ENCODE data around the gene PTH1R. TPM values are rescaled to one million over a fixed set of nuclear protein-coding genes. Genes with fewer than 3 reads are reported as not detected.

The PTH1R gene
- total RNA-seq, 2 experiments from 2014 or later = not detected

DNA sequence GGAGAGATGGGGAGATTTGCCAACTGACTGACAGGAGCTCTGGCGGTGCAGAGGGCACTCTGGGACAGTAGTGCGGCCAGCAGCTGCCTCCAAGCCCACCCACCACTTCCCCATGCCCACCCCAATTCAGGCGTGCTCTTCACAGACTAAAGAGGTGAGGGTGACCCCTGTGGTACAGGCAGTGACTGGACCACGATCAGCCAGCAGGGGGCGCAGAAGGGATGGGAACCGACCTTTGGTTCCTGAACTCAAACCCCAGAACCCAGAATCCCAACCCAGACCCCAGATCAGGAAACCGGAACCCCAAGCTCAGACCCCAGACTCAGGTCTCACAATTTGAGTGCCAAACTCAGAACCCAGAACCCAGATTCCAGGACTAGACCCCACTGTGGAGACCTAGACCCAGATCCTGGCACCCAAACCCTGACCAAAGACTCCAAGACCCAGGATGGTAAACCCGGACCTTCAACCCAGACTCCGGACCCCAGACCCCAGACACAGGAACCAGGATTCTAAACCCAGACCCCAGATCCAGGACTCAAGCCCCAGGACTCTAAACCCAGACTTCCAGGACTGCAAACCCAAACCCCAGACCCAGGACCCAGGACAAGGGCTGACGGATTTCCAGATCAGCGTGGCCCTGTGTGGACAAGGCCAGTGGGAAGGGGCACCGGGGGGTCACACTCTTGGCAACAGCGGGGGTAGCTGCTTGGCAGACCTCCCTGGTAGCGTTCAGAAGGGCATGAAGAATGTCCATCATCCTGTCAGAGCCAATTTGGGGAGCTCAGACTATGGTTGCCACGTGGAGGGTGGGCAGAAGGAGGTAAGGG, 10.6 kb upstream of the PTH1R start:
- Mint-ChIP-seq H3K4me3 (no peak overlapping the region), H3K4me1 (ENCODE audit: low read depth) (no peaks in the 10 kb centered on the region), H3K9me3 (ENCODE audit: insufficient read depth) (no peaks in the 10 kb centered on the region), H3K36me3 (ENCODE audit: low read depth) (no peaks in the 10 kb centered on the region), H3K27me3 (ENCODE audit: low read depth) (no peaks in the 10 kb centered on the region), H3K27ac (no peak overlapping the region)
- POLR2A ChIA-PET = no interaction called here
- peak; percentile 60 for ATAC-seq
- DNase-seq = peak; percentile 83
- CTCF ChIA-PET = interaction anchor here (0.7 to 1.6 kb wide), 14 partner anchors 7 to 457 kb away, joined by 3 to 7 read pairs (median 3); partner anchors contain the start of gene PTH1R

- DNase-seq = no peak
- Mint-ChIP-seq H3K4me3 (no peak overlapping the region), H3K27me3 (ENCODE audit: low read depth) (no peaks in the 10 kb centered on the region), H3K27ac (no peak overlapping the region), H3K9me3 (ENCODE audit: insufficient read depth) (no peaks in the 10 kb centered on the region), H3K36me3 (ENCODE audit: low read depth) (no peaks in the 10 kb centered on the region), H3K4me1 (ENCODE audit: low read depth) (no peaks in the 10 kb centered on the region)
- POLR2A ChIA-PET = no interaction called here
- ATAC-seq = no peak
- CTCF ChIA-PET = interaction anchor here (0.7 to 1.5 kb wide), 6 partner anchors 8 to 165 kb away, joined by 3 to 7 read pairs (median 4); no protein-coding TSS in a partner anchor
Observed at GRCh38 chr3:46867550-46867898, 10.0 kb upstream of the PTH1R start.

DNA sequence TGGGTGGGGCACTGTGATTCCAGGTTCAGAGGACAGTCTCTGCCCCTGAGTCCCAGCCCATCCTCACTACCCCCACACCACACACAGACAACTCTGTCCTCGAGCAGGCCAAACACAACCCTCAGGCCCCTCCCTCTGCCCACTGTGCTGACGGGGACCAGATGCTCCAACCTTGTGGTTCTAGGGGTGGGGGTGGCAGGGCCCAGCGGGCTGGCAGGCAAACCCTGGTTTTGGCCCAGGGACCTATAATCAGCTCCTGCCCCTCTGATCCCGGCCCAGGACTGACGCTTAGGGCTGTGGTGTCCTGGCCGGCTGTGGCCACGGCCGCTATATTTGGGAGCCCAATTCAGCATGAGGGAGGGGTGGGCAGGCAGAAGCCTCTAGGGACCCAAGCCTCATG, 9.2 kb upstream of the PTH1R start:
- no peak for DNase-seq
- H3K9me3 Mint-ChIP-seq (ENCODE audit: insufficient read depth) = no peaks in the 10 kb centered on the region
- H3K4me3 Mint-ChIP-seq = no peak overlapping the region
- no peaks in the 10 kb centered on the region for H3K4me1 Mint-ChIP-seq (ENCODE audit: low read depth)
- peaks cover 3% of the 10 kb centered on the region for H3K27me3 Mint-ChIP-seq (ENCODE audit: low read depth)
- no peaks in the 10 kb centered on the region for H3K36me3 Mint-ChIP-seq (ENCODE audit: low read depth)
- no peak for ATAC-seq
- ChIA-PET CTCF (interaction anchor here (1.4 to 1.5 kb wide), 2 partner anchors 9 to 26 kb away, joined by 3 to 4 read pairs; no protein-coding TSS in a partner anchor), POLR2A (no interaction called here)
- no peak overlapping the region for H3K27ac Mint-ChIP-seq

GRCh38 chr3:46868948-46869347, 8.6 kb upstream of the PTH1R start:
- H3K9me3 Mint-ChIP-seq (ENCODE audit: insufficient read depth) = no peaks in the 10 kb centered on the region
- ChIA-PET CTCF (interaction anchor here (0.6 to 1.4 kb wide), 2 partner anchors 26 to 41 kb away, joined by 3 to 4 read pairs; no protein-coding TSS in a partner anchor), POLR2A (no interaction called here)
- no peak for ATAC-seq
- no peaks in the 10 kb centered on the region for H3K36me3 Mint-ChIP-seq (ENCODE audit: low read depth)
- no peak overlapping the region for H3K4me3 Mint-ChIP-seq
- peaks cover 2% of the 10 kb centered on the region for H3K4me1 Mint-ChIP-seq (ENCODE audit: low read depth)
- peaks cover 3% of the 10 kb centered on the region for H3K27me3 Mint-ChIP-seq (ENCODE audit: low read depth)
- DNase-seq = no peak
- H3K27ac Mint-ChIP-seq = no peak overlapping the region

GRCh38 chr3:46869440-46869839, 8.1 kb upstream of the PTH1R start:
- H3K36me3 Mint-ChIP-seq (ENCODE audit: low read depth) = no peaks in the 10 kb centered on the region
- H3K27me3 Mint-ChIP-seq (ENCODE audit: low read depth) = peaks cover 5% of the 10 kb centered on the region
- peaks cover 2% of the 10 kb centered on the region for H3K4me1 Mint-ChIP-seq (ENCODE audit: low read depth)
- CTCF ChIA-PET = interaction anchor here (0.6 to 1.4 kb wide), 2 partner anchors 25 to 40 kb away, joined by 3 to 4 read pairs; no protein-coding TSS in a partner anchor
- H3K4me3 Mint-ChIP-seq = no peak overlapping the region
- no peak for ATAC-seq
- no peaks in the 10 kb centered on the region for H3K9me3 Mint-ChIP-seq (ENCODE audit: insufficient read depth)
- no peak for DNase-seq
- H3K27ac Mint-ChIP-seq = no peak overlapping the region
- POLR2A ChIA-PET = no interaction called here

GRCh38 chr3:46870651-46871050, 6.9 kb upstream of the PTH1R start:
- no peaks in the 10 kb centered on the region for H3K36me3 Mint-ChIP-seq (ENCODE audit: low read depth)
- no peak overlapping the region for H3K4me3 Mint-ChIP-seq
- ChIA-PET POLR2A (no interaction called here), CTCF (interaction anchor here (1.9 kb wide), 1 partner anchor 38 kb away, joined by 10 read pairs; no protein-coding TSS in a partner anchor)
- DNase-seq (no peak), ATAC-seq (no peak)
- no peak overlapping the region for H3K27ac Mint-ChIP-seq
- peaks cover 2% of the 10 kb centered on the region for H3K4me1 Mint-ChIP-seq (ENCODE audit: low read depth)
- no peaks in the 10 kb centered on the region for H3K9me3 Mint-ChIP-seq (ENCODE audit: insufficient read depth)
- H3K27me3 Mint-ChIP-seq (ENCODE audit: low read depth) = peaks cover 5% of the 10 kb centered on the region

DNA sequence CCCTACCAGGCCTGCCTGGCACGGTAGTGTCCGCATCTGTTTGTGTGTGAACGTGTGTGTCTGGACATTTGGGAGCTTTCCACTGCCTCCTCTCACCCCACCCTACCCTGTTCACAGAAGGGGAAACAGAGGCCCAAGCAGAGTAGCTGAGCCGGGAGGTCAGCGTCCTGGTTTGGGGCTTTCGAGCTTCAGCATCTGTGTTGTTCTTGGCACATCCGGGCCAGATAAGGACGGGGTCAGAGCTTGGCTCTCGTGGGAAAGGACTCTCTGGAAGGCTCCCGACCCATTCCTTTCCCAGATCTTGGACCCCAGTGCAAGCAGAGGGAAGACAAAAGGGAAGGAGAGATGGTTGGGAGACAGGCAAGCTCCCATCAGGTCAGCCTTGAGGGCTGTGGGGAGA, 6.3 kb upstream of the PTH1R start:
- H3K4me3 Mint-ChIP-seq = no peak overlapping the region
- POLR2A ChIA-PET = interaction anchor here (1.5 kb wide), 1 partner anchor 16 kb away, joined by 3 read pairs; no protein-coding TSS in a partner anchor
- H3K4me1 Mint-ChIP-seq (ENCODE audit: low read depth) = peaks cover 2% of the 10 kb centered on the region
- H3K27me3 Mint-ChIP-seq (ENCODE audit: low read depth) = peaks cover 5% of the 10 kb centered on the region
- CTCF ChIA-PET = interaction anchor here (1.9 kb wide), 1 partner anchor 38 kb away, joined by 10 read pairs; no protein-coding TSS in a partner anchor
- H3K36me3 Mint-ChIP-seq (ENCODE audit: low read depth) = no peaks in the 10 kb centered on the region
- DNase-seq (no peak), ATAC-seq (no peak)
- no peak overlapping the region for H3K27ac Mint-ChIP-seq
- H3K9me3 Mint-ChIP-seq (ENCODE audit: insufficient read depth) = no peaks in the 10 kb centered on the region

GRCh38 chr3:46873521-46873920, 4.0 kb upstream of the PTH1R start:
- no peak overlapping the region for H3K27ac Mint-ChIP-seq
- H3K9me3 Mint-ChIP-seq (ENCODE audit: insufficient read depth) = no peaks in the 10 kb centered on the region
- ChIA-PET POLR2A (no interaction called here), CTCF (interaction anchor here (1.1 to 1.6 kb wide), 3 partner anchors 9 to 36 kb away, joined by 3 to 5 read pairs (median 5); no protein-coding TSS in a partner anchor)
- H3K27me3 Mint-ChIP-seq (ENCODE audit: low read depth) = peaks cover 5% of the 10 kb centered on the region
- ATAC-seq = no peak
- no peak for DNase-seq
- H3K4me3 Mint-ChIP-seq = no peak overlapping the region
- H3K36me3 Mint-ChIP-seq (ENCODE audit: low read depth) = no peaks in the 10 kb centered on the region
- peaks cover 2% of the 10 kb centered on the region for H3K4me1 Mint-ChIP-seq (ENCODE audit: low read depth)

- no peak for ATAC-seq
- Mint-ChIP-seq H3K27me3 (ENCODE audit: low read depth) (peaks cover 9% of the 10 kb centered on the region), H3K4me1 (ENCODE audit: low read depth) (peaks cover 2% of the 10 kb centered on the region), H3K4me3 (no peak overlapping the region), H3K9me3 (ENCODE audit: insufficient read depth) (no peaks in the 10 kb centered on the region), H3K27ac (no peak overlapping the region), H3K36me3 (ENCODE audit: low read depth) (no peaks in the 10 kb centered on the region)
- CTCF ChIA-PET = interaction anchor here (1.6 kb wide), 1 partner anchor 20 kb away, joined by 5 read pairs; no protein-coding TSS in a partner anchor
- POLR2A ChIA-PET = no interaction called here
- no peak for DNase-seq
Observed at GRCh38 chr3:46874430-46874829, 3.1 kb upstream of the PTH1R start.

DNA sequence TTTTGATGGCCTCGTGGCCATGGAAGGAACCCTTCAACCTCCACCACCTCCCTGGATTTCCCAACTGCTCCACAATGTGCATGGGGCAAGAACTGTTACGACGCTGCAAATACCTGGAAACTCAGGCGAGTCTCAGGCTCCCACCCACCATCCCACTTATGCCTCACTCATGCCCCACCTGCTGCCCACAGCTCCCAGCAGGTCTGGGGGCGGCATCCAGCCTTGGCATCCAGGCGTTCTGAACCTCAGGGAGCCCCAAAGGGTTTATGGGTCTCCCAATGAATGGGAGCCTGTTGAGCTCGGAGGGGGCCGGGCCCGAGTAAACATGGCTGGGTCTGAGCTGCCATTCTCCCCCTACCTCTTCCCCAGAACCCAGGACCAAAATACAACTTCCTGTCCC, 2.0 kb upstream of the PTH1R start:
- H3K27ac Mint-ChIP-seq = no peak overlapping the region
- H3K27me3 Mint-ChIP-seq (ENCODE audit: low read depth) = peaks cover 21% of the 10 kb centered on the region
- no peak overlapping the region for H3K4me3 Mint-ChIP-seq
- H3K36me3 Mint-ChIP-seq (ENCODE audit: low read depth) = no peaks in the 10 kb centered on the region
- POLR2A ChIA-PET = no interaction called here
- peaks cover 4% of the 10 kb centered on the region for H3K4me1 Mint-ChIP-seq (ENCODE audit: low read depth)
- ATAC-seq = no peak
- no peak for DNase-seq
- CTCF ChIA-PET = no interaction called here
- H3K9me3 Mint-ChIP-seq (ENCODE audit: insufficient read depth) = no peaks in the 10 kb centered on the region

DNA sequence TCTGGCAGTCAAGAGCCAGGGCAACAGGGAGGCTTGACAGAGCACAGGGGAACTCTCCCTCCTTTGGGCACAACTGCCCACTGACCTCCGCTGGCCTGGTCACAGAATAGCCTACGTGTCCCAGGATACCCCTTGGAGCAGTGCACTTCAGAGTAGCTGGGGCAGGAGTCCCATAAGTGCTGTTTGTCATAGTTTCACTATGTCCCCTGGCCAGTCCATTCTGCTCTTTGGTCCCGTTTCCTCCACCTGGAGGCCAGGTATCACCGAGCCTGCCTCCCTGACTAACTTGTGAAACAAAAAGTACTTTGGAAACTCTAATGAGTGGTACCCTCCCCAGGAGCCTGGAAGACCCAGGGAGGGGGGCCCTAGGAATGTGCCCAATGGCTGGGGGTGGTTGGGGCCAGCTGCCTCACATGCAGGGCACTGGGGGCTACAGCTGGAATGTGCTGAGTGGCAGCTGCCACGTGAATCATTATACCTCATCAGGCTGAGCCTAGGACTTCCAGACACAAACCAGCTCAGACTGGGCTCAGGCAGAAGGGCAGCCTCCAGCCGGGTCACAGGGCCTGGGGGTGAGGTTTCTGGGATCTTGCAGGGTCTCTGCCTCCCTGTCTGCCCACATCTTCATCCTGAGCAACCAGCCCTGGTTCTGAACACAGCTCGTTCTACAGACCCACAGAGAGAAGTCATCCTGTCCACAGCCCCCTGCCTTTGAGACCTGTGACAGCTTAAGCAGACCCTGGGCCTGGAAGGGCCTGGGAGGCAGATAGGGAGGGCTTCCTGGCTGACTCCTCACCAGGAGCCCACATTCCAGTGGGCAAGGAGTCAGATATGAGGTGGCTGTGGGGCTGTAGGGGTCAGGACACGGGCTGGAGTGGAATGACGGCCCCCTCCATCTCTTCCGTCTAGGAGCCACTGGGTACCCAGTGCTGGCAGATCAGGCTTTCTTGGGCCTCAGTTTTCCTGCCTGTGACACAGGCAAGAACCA, 914 bp upstream of the PTH1R start:
- H3K4me3 Mint-ChIP-seq = no peak overlapping the region
- DNase-seq = no peak
- H3K27ac Mint-ChIP-seq = no peak overlapping the region
- ChIA-PET CTCF (interaction anchor here (0.6 kb wide), 1 partner anchor 33 kb away, joined by 3 read pairs; no protein-coding TSS in a partner anchor), POLR2A (no interaction called here)
- H3K27me3 Mint-ChIP-seq (ENCODE audit: low read depth) = peaks cover 30% of the 10 kb centered on the region
- H3K9me3 Mint-ChIP-seq (ENCODE audit: insufficient read depth) = no peaks in the 10 kb centered on the region
- H3K36me3 Mint-ChIP-seq (ENCODE audit: low read depth) = no peaks in the 10 kb centered on the region
- peaks cover 5% of the 10 kb centered on the region for H3K4me1 Mint-ChIP-seq (ENCODE audit: low read depth)
- no peak for ATAC-seq
